ENCODE results near the gene GOLGB1.
"Not testable (repeated sequence)": the region's sequence is repeated elsewhere in the genome, so short reads cannot be mapped to it uniquely, and the experiment has no call there.

GOLGB1 gene

DNA sequence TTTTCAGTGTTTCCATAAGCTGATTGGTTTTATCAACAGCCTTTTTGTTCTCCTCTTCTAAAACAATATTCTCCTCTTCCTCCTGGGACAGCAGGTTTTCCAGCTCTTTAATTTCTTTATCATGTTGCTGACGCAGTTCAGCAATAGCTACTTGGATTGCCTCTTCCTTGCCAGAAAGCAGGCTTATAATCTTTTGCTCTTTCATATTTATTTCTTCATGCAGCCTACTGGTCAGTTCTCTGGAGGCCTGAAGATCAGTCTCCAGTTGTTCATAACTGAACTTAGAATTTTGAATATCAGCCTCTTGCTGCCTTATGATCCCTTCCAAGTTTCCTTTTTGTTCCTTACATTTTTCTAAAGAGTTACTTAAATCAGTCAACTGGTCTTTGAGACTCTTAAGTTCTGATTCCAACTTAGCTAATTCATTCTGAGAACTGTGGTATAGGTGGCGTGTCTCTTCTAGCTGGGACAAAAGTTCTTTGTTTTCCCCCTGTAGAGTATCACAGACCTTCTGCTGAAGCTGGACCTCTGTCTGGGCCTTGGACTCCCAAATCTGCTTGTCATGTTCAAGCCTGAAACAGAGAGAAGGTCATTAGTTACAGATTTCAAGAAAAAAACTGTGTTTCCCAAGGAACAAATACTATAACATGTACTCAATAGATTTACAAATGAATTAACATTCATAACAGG lies 57.4 kb downstream of the GOLGB1 start:
- POLR2A ChIA-PET (ENCODE audit: low non-redundant PET) = no interaction called here
- no peak for DNase-seq (ENCODE audit: low spot score)
- no peak for TF ChIP-seq CTCF (conservative IDR thresholded peaks at IDR 0.05; ENCODE audit: low read depth)
- CTCF ChIA-PET = no interaction called here
- H3K27ac ChIP-seq = no peak overlapping the region

DNA sequence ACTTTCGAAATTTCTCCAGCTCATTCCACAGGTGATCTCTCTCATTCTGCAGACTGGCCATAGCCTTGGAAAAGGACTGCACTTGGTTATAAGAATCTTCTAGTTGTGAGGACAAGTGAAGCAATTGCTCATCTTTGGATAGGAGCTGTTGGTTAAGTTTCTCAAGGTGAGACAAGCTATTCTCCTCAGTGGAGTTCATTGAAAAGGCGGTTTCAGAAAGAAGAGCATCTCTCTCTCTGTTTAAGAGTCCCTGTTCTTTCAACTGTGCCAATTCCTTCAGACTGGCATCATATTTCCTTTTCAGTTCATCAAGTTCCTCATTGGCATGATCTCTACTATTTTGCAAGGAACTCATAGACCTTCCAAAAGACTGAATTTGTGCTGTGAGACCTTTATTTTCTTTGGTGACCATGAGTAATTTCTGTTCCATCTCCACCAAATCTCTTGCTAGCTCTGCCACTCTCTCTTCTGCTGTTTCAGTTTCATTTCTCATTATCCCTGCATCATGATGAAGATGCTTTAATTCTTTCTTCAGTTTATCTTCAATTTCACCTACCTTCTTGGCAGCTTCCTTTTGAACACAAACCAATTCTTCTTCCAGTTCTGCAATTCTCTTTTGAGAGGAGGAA lies 58.6 kb downstream of the GOLGB1 start:
- TF ChIP-seq CTCF (conservative IDR thresholded peaks at IDR 0.05; ENCODE audit: low read depth) = no peak
- DNase-seq (ENCODE audit: low spot score) = no peak
- POLR2A ChIA-PET (ENCODE audit: low non-redundant PET) = interaction anchor here (0.6 kb wide), 1 partner anchor 681 kb away, joined by 4 read pairs; no protein-coding TSS in a partner anchor
- CTCF ChIA-PET = no interaction called here
- no peak overlapping the region for H3K27ac ChIP-seq

DNA sequence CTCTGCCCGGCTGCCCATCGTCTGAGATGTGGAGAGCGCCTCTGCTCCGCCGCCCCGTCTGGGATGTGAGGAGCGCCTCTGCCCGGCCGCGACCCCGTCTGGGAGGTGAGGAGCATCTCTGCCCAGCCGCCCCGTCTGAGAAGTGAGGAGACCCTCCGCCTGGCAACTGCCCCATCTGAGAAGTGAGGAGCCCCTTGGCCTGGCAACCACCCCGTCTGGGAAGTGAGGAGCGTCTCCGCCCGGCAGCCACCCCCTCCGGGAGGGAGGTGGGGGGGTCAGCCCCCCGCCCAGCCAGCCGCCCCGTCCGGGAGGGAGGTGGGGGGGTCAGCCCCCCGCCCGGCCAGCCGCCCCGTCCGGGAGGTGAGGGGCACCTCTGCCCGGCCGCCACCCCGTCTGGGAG lies 60.8 kb downstream of the GOLGB1 start:
- POLR2A ChIA-PET (ENCODE audit: low non-redundant PET); CTCF ChIA-PET; DNase-seq (ENCODE audit: low spot score): not testable (repeated sequence)

GRCh38 chr3:121681792-121682191 lies 67.7 kb downstream of the GOLGB1 start:
- no peak for DNase-seq (ENCODE audit: low spot score)
- H3K27ac ChIP-seq = no peak overlapping the region
- TF ChIP-seq CTCF (conservative IDR thresholded peaks at IDR 0.05; ENCODE audit: low read depth) = no peak
- ChIA-PET POLR2A (ENCODE audit: low non-redundant PET) (no interaction called here), CTCF (no interaction called here)

More for the DNA sequence above, 60.8 kb downstream of the GOLGB1 start:
- H3K27ac ChIP-seq = not testable (repeated sequence)

DNA sequence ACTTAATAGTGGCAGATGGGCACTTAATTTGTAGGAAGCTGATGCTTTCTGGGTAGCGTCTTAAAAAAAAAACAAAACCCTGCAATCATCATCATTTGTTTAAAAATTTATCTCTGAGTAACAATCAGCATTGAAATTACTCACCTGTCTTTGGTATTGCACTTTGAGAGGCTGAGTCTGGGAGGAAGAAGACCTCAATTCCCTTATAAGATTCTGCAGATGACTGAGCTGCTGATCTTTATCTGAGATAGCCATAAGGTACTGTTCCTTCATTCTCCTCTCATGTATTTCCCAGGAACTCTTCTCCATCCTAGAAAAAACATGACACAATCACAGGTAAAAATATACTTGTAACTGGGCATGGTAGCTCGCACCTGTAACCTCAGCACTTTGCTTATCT lies 72.4 kb downstream of the GOLGB1 start:
- no peak overlapping the region for H3K27ac ChIP-seq
- TF ChIP-seq CTCF (conservative IDR thresholded peaks at IDR 0.05; ENCODE audit: low read depth) = no peak
- CTCF ChIA-PET = no interaction called here
- no peak for DNase-seq (ENCODE audit: low spot score)
- POLR2A ChIA-PET (ENCODE audit: low non-redundant PET) = no interaction called here

- no peak for TF ChIP-seq CTCF (conservative IDR thresholded peaks at IDR 0.05; ENCODE audit: low read depth)
- DNase-seq (ENCODE audit: low spot score) = no peak
- no peak overlapping the region for H3K27ac ChIP-seq
- CTCF ChIA-PET = no interaction called here
- POLR2A ChIA-PET (ENCODE audit: low non-redundant PET) = no interaction called here
Measured at GRCh38 chr3:121670676-121671075, 78.9 kb downstream of the GOLGB1 start.

DNA sequence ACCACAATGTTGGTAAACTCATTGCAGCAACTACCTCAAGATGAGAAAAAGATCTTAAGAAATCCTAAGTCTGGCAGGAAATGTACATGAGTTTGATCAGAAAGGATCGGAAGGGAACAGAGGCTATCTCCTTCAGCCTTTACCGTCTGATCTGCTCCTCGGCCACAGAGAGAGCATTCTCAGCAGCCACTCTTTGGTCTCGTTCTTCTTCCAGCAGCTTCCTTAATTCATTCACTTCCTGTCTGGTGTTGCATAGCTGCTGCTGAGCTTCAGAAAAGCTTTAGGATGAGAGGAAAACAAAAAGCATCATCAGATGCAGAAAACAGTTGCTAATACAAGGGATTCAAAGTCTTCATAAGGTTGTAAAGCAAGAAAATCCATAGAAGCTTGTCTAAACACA lies 82.2 kb downstream of the GOLGB1 start:
- TF ChIP-seq CTCF (conservative IDR thresholded peaks at IDR 0.05; ENCODE audit: low read depth) = no peak
- no peak for DNase-seq (ENCODE audit: low spot score)
- ChIA-PET POLR2A (ENCODE audit: low non-redundant PET) (no interaction called here), CTCF (interaction anchor here (1.1 kb wide), 1 partner anchor 79 kb away, joined by 4 read pairs; no protein-coding TSS in a partner anchor)
- no peak overlapping the region for H3K27ac ChIP-seq

All from RWPE1 (cell line).